Kidney (tissue), 14 donors: ENCODE data around the gene PLB1. TPM values are rescaled to one million over a fixed set of nuclear protein-coding genes. Genes with fewer than 3 reads are reported as not detected.

Source experiments
- DNase-seq, 5 donors: peaks; one replicate each; pipeline ENCODE4 v3.0.0-alpha.2; 2013 to 2020
- FAIRE-seq: peaks from 2 replicates; lab custom pipeline; 2012; peaks lifted over from hg19 to GRCh38; lab: Jason Lieb, UNC
- H3K27ac ChIP-seq, 2 donors: one replicate each; pipeline ENCODE4 v1.7.0; 2013; ENCODE audit warnings: low read depth in 2 of 2, low read length in 2 of 2, inconsistent platforms in 1 of 2
- H3K27me3 ChIP-seq: one replicate; pipeline ENCODE4 v1.7.1; 2013; ENCODE audit warnings: low read length, inconsistent platforms; ENCODE audit not compliant: control insufficient read depth, insufficient read depth
- H3K36me3 ChIP-seq, 3 donors: one replicate each; pipeline versions ENCODE4 v1.7.0 to v1.7.1; 2013; ENCODE audit warnings: low read length in 3 of 3, control low read depth in 1 of 3, inconsistent platforms in 1 of 3; ENCODE audit not compliant: insufficient read depth in 3 of 3, control insufficient read depth in 2 of 3
- H3K4me1 ChIP-seq, 3 donors: one replicate each; pipeline versions ENCODE4 v1.7.0 to v1.7.1; 2013; ENCODE audit warnings: low read length in 3 of 3, inconsistent platforms in 1 of 3, low read depth in 1 of 3; ENCODE audit not compliant: control insufficient read depth in 2 of 3, insufficient read depth in 2 of 3
- H3K4me3 ChIP-seq, 3 donors: one replicate each; pipeline versions ENCODE4 v1.7.0 to v1.8.1; 2013; ENCODE audit warnings: low read length in 3 of 3, control low read depth in 1 of 3, inconsistent platforms in 1 of 3
- H3K9ac ChIP-seq, 3 donors: one replicate each; pipeline versions ENCODE4 v1.7.0 to v1.7.1; 2013; ENCODE audit warnings: low read length in 3 of 3, control low read depth in 1 of 3, inconsistent platforms in 1 of 3
- H3K9me3 ChIP-seq, 3 donors: one replicate each; pipeline versions ENCODE4 v1.7.0 to v1.7.1; 2013; ENCODE audit warnings: low read length in 3 of 3, control low read depth in 1 of 3, inconsistent platforms in 1 of 3; ENCODE audit not compliant: control insufficient read depth in 2 of 3, insufficient read depth in 1 of 3
- CTCF ChIP-seq: IDR thresholded peaks from 3 replicates; pipeline ENCODE4 v1.5.1; 2012; ENCODE audit warnings: mild to moderate bottlenecking, moderate library complexity, borderline replicate concordance; ENCODE audit not compliant: insufficient read depth; ENCODE audit errors: extremely low read depth
- intact Hi-C: fragments of 100-400 bp; cut with DNase I; formaldehyde crosslinking; loops from one replicate; pipeline ENCODE4 v1.11.1; 2022
- polyA plus RNA-seq: library from polyadenylated mRNA; stranded (reverse); fragments of 350-450 nt; fragmentation: Illumina TruSeq; extraction: RNeasy Lipid Tissue Mini Kit (QIAGEN cat#74804); gene quantifications from one replicate; pipeline ENCODE4 v1.2.3, GENCODE V29; 2014; ENCODE audit warnings: low read depth, low replicate concordance; ENCODE audit not compliant: insufficient read depth
- total RNA-seq: library from RNA; stranded (reverse); fragmentation: NEBNext Ultra II Directional; extraction: Animal tissue kit (Norgen Biotek cat#: 25700); gene quantifications from one replicate; pipeline ENCODE4 v1.2.1, GENCODE V29; 2021
- donor health status: control.
- donor health status: control.
- donor health status: control.
- donor health status: control.
- donor health status: control.
- donor health status: DM: yes; HTN: yes; CAD: no.
- donor health status: Normal renal cell carcinoma (clear cell type).

Gene PLB1
- total and polyA plus RNA-seq, 2 donors from 2014 or later: 0.95 to 6.8 TPM

- TF ChIP-seq CTCF: no peak
- no peak for FAIRE-seq
- DNase-seq: peak in 1 of 5 donors; percentile 15
Observed at GRCh38 chr2:28617502-28618184, 121.8 kb downstream of the PLB1 start.

DNA sequence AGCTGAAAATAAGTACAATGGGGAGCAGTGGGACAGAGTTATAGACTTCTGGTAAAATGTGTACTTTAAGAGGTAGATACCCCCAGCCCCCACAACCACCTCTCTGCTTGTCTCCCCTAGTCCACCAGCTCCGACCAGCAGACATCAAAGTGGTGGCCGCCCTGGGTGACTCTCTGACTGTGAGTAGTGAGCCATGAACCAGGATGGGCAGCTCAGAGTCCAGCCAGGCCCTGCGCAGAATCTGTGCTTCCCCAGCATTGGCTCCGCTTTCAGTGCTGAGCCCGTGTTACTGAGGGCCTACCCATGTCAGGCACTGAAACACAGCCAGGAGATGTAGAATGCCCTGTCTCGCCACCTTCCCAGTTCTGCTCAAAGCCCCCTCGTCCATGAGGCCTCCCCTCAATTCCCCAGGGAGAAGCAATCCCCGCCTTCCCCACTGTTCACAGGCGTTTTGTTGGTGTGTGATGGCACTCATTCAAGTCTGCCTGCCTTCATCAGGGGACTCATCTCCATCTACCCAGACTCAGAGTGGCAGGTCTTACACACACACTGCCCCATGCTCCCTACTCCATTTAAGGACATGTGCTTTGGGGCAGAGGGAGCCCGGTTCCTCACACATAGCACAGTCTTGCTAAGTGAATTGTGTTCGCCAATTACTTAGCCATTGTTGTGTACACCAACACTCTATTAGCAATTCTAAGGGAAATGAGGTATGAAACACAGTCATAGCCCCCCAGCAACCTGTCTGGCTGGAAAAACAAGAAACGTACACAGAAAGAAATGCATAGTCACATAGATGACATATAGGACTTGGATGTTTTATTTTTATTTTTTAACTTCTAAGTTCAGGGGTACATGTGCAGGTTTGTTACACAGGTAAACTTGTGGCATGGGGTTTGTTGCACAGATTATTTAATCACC, 122.6 kb downstream of the PLB1 start:
- FAIRE-seq: no peak
- H3K27ac ChIP-seq: no peak overlapping the region
- no peak for TF ChIP-seq CTCF
- no peak overlapping the region for H3K4me3 ChIP-seq
- DNase-seq: peak in 3 of 5 donors; percentile 44 to 71 (median 48)
- no peak overlapping the region for H3K9ac ChIP-seq
- no peaks in the 10 kb centered on the region for H3K27me3 ChIP-seq
- no peaks in the 10 kb centered on the region for H3K36me3 ChIP-seq
- H3K9me3 ChIP-seq: no peaks in the 10 kb centered on the region
- peaks cover 6 to 17% (median 11%) of the 10 kb centered on the region in 3 donors for H3K4me1 ChIP-seq
- intact Hi-C loops: no loop called here

More at GRCh38 chr2:28617502-28618184, 121.8 kb downstream of the PLB1 start:
- Histone ChIP-seq H3K36me3 (no peaks in the 10 kb centered on the region), H3K9me3 (no peaks in the 10 kb centered on the region), H3K27ac (no peak overlapping the region), H3K27me3 (no peaks in the 10 kb centered on the region), H3K4me1 (peaks cover 6 to 17% (median 11%) of the 10 kb centered on the region in 3 donors), H3K4me3 (no peak overlapping the region), H3K9ac (no peak overlapping the region)
- intact Hi-C loops: no loop called here

- peaks cover 6 to 17% (median 11%) of the 10 kb centered on the region in 3 donors for H3K4me1 ChIP-seq
- no peak overlapping the region for H3K4me3 ChIP-seq
- H3K9me3 ChIP-seq: no peaks in the 10 kb centered on the region
- no peak overlapping the region for H3K9ac ChIP-seq
- H3K36me3 ChIP-seq: no peaks in the 10 kb centered on the region
- H3K27ac ChIP-seq: no peak overlapping the region
- no peak for FAIRE-seq
- DNase-seq: peak in 1 of 5 donors; percentile 15
- no peaks in the 10 kb centered on the region for H3K27me3 ChIP-seq
- intact Hi-C loops: no loop called here
- no peak for TF ChIP-seq CTCF
Observed at GRCh38 chr2:28619213-28620196, 123.6 kb downstream of the PLB1 start.
